SK-N-SH (cell line): ENCODE results near the gene SPIN1. TPM values are rescaled to one million over a fixed set of nuclear protein-coding genes. Genes with fewer than 3 reads are reported as not detected.

Experiments used
- CTCF ChIA-PET: fragments of 300-600, 350-600 bp; formaldehyde crosslinking; extraction: SDS; loops from one replicate; lab custom pipeline; 2021; lab: Yijun Ruan, JAX
- POLR2A ChIA-PET: fragments of 350-600 bp; sonication (Branson Sonifier 250); formaldehyde crosslinking; extraction: SDS; loops from one replicate; lab custom pipeline; 2020; ENCODE audit warnings: antibody characterized with exemption, inconsistent platforms; lab: Yijun Ruan, JAX
- DNase-seq: peaks from one replicate; pipeline ENCODE4 v3.0.0; 2012
- H2AFZ ChIP-seq: fragments of 200-600 bp; sonication (generic); 2 replicates; pipeline ENCODE4 v1.8.1; 2016; ENCODE audit warnings: antibody characterized with exemption, mild to moderate bottlenecking, low read depth
- H3F3A ChIP-seq: fragments of 200-600 bp; sonication (generic); replicated peaks from 2 replicates; pipeline ENCODE3; 2016; ENCODE audit warnings: antibody characterized with exemption, mild to moderate bottlenecking; ENCODE audit not compliant: insufficient read depth
- H3K27ac ChIP-seq, 2 experiments: fragments of 200-500 bp in 1 of 2; fragments of 200-600 bp in 1 of 2; sonication (Bioruptor generic) in 1 of 2; sonication (generic), shearing (Covaris generic) in 1 of 2; 2 replicates each; pipeline versions ENCODE4 v1.5.1 to v1.6.1; 2014 to 2016; ENCODE audit warnings: low read depth in 2 of 2, inconsistent platforms in 1 of 2, low read length in 1 of 2, mild to moderate bottlenecking in 1 of 2, mixed read lengths in 1 of 2
- H3K27me3 ChIP-seq: fragments of 200-600 bp; sonication (generic), shearing (Covaris generic); 2 replicates; pipeline ENCODE4 v1.6.1; 2016; ENCODE audit warnings: mixed run types; ENCODE audit not compliant: insufficient read depth
- H3K36me3 ChIP-seq, 2 experiments: fragments of 200-500 bp in 1 of 2; fragments of 200-600 bp in 1 of 2; sonication (Bioruptor generic) in 1 of 2; sonication (generic) in 1 of 2; replicated peaks in 1 of 2; 2 replicates each; pipeline versions ENCODE3 to v1.5.1; 2014 to 2016; ENCODE audit warnings: low read length in 1 of 2, mild to moderate bottlenecking in 1 of 2; ENCODE audit not compliant: insufficient read depth in 2 of 2, control insufficient read depth in 1 of 2
- H3K4me1 ChIP-seq, 2 experiments: fragments of 200-500 bp in 1 of 2; fragments of 200-600 bp in 1 of 2; sonication (Bioruptor generic) in 1 of 2; sonication (generic), shearing (Covaris generic) in 1 of 2; 2 replicates each; pipeline versions ENCODE4 v1.5.1 to v1.6.1; 2014 to 2016; ENCODE audit warnings: low read depth in 1 of 2, low read length in 1 of 2, mixed run types in 1 of 2; ENCODE audit not compliant: insufficient read depth in 2 of 2, control insufficient read depth in 1 of 2
- H3K4me2 ChIP-seq: fragments of 200-600 bp; sonication (generic), shearing (Covaris generic); 2 replicates; pipeline ENCODE4 v1.6.1; 2017; ENCODE audit warnings: mixed run types
- H3K4me3 ChIP-seq, 2 experiments: fragments of 200-500 bp in 1 of 2; fragments of 200-600 bp in 1 of 2; sonication (Bioruptor generic) in 1 of 2; sonication (generic), shearing (Covaris generic) in 1 of 2; 2 replicates each; pipeline versions ENCODE4 v1.5.1 to v1.8.1; 2014 to 2016; ENCODE audit warnings: low read depth in 2 of 2, inconsistent platforms in 1 of 2, low read length in 1 of 2, mild to moderate bottlenecking in 1 of 2, mixed read lengths in 1 of 2, moderate library complexity in 1 of 2
- H3K79me2 ChIP-seq: fragments of 200-600 bp; sonication (generic); 2 replicates; pipeline ENCODE4 v1.8.1; 2017; ENCODE audit warnings: mild to moderate bottlenecking; ENCODE audit not compliant: insufficient read depth
- H3K9ac ChIP-seq: fragments of 200-600 bp; sonication (generic); 2 replicates; pipeline ENCODE4 v1.6.1; 2017; ENCODE audit warnings: mixed run types
- H3K9me2 ChIP-seq: fragments of 200-600 bp; sonication (generic); 2 replicates; pipeline ENCODE4 v1.6.1; 2017; ENCODE audit warnings: mixed run types
- H3K9me3 ChIP-seq: fragments of 200-600 bp; sonication (generic); 2 replicates; pipeline ENCODE4 v1.6.1; 2017; ENCODE audit warnings: mixed run types, mild to moderate bottlenecking, moderate library complexity
- H4K20me1 ChIP-seq: fragments of 200-600 bp; sonication (generic); 2 replicates; pipeline ENCODE4 v1.6.1; 2017; ENCODE audit warnings: mild to moderate bottlenecking, mixed run types; ENCODE audit not compliant: insufficient read depth
- EZH2phosphoT487 ChIP-seq: fragments of 200-600 bp; sonication (generic); IDR thresholded peaks from 2 replicates; pipeline ENCODE4 v1.6.1; 2017; ENCODE audit warnings: low read depth, mixed run types, mild to moderate bottlenecking, antibody characterized with exemption, moderate library complexity, borderline replicate concordance
- FOXJ3 ChIP-seq: sonication (generic); formaldehyde crosslinking; IDR thresholded peaks from 2 replicates; pipeline ENCODE4 v1.5.1; 2020; ENCODE audit warnings: mild to moderate bottlenecking, missing genetic modification reagents
- GABPA ChIP-seq: IDR thresholded peaks from 2 replicates; pipeline ENCODE4 v1.4.0; 2012; ENCODE audit warnings: low read depth, mild to moderate bottlenecking
- GATA2 ChIP-seq: sonication (generic); formaldehyde crosslinking; IDR thresholded peaks from 2 replicates; pipeline ENCODE4 v1.5.0; 2020; ENCODE audit warnings: mild to moderate bottlenecking, missing genetic modification reagents
- MXI1 ChIP-seq: IDR thresholded peaks from 2 replicates; pipeline ENCODE4 v1.6.1; 2012; ENCODE audit warnings: mild to moderate bottlenecking, low read depth, low read length, improper control_type of control experiment
- PBX3 ChIP-seq: IDR thresholded peaks from 2 replicates; pipeline ENCODE4; 2012
- RAD21 ChIP-seq: IDR thresholded peaks from 2 replicates; pipeline ENCODE4 v1.6.1; 2012; ENCODE audit warnings: mild to moderate bottlenecking, low read length
- RCOR1 ChIP-seq: fragments of 150-350 bp; IDR thresholded peaks from 2 replicates; pipeline ENCODE4 v1.6.1; 2017; ENCODE audit warnings: antibody characterized with exemption, low read length
- RXRA ChIP-seq: IDR thresholded peaks from 2 replicates; pipeline ENCODE4 v1.4.0; 2012; ENCODE audit warnings: low read depth, mild to moderate bottlenecking, borderline replicate concordance
- SIN3A ChIP-seq: IDR thresholded peaks from 2 replicates; pipeline ENCODE4 v1.6.1; 2012; ENCODE audit warnings: low read depth, mild to moderate bottlenecking, low read length, moderate library complexity, borderline replicate concordance
- USF2 ChIP-seq: fragments of 150-350 bp; IDR thresholded peaks from 2 replicates; pipeline ENCODE4 v1.6.1; 2017; ENCODE audit warnings: antibody characterized with exemption, low read length, low read depth, borderline replicate concordance
- YY1 ChIP-seq: IDR thresholded peaks from 2 replicates; pipeline ENCODE4 v1.4.0; 2012; ENCODE audit warnings: low read depth, mild to moderate bottlenecking
- whole genome bisulfite sequencing: methylation state at CpG from one replicate; pipeline ENCODE4 v1.1.6; 2017; ENCODE audit warnings: low lambda C conversion rate; 5-methylcytosine and 5-hydroxymethylcytosine counted together
- polyA plus RNA-seq, 3 experiments: library from polyadenylated mRNA; depleted of rRNA; stranded (reverse); fragments of >200 nt; gene quantifications; 2 replicates each; pipeline ENCODE4 v1.2.3, GENCODE V29; 2012
- TF ChIP-seq, protein P1 (sequence below): IDR thresholded peaks from 2 replicates; pipeline ENCODE4 v1.4.0; 2012; ENCODE audit warnings: low read depth
- TF ChIP-seq, protein P2 (sequence below): IDR thresholded peaks from 2 replicates; pipeline ENCODE4 v1.6.1; 2012; ENCODE audit warnings: mild to moderate bottlenecking, low read depth, low read length, moderate library complexity

Gene SPIN1
- polyA plus RNA-seq, 1 of the 3 experiments (the other 2 are of a cell fraction): 35.8 TPM

GRCh38 chr9:88511906-88512305 lies 123.7 kb downstream of the SPIN1 start (continued):
- TF ChIP-seq RXRA (no peak), GABPA (no peak), YY1 (no peak)

DNA sequence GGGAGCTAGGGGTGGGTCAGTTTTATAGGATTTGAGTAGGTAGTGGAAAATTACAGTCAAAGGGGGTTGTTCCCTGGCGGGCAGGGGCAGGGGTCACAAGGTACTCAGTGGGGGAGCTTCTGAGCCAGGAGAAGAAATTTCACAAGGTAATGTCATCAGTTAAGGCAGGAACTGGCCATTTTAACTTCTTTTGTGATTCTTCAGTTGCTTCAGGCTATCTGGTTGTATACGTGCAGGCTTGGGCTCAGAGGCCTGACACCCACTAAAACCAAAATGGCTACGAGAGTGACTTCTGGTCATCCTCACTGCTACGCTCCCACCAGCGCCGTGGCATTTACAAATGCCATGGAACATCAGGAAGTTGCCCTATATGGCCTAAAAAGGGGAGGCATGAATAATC lies 126.0 kb downstream of the SPIN1 start:
- H3K4me1 ChIP-seq: no peaks in the 10 kb centered on the region
- ChIA-PET POLR2A (no interaction called here), CTCF (no interaction called here)
- no peak overlapping the region for H3K4me2 ChIP-seq
- no peak for DNase-seq
- H4K20me1 ChIP-seq: no peaks in the 10 kb centered on the region
- H3K4me3 ChIP-seq: no peak overlapping the region
- H2AFZ ChIP-seq: no peak overlapping the region
- H3F3A ChIP-seq: peaks cover 4% of the 10 kb centered on the region
- TF ChIP-seq, protein P1, sequence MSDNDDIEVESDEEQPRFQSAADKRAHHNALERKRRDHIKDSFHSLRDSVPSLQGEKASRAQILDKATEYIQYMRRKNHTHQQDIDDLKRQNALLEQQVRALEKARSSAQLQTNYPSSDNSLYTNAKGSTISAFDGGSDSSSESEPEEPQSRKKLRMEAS: no peak
- no peak for TF ChIP-seq SIN3A
- no peak for TF ChIP-seq RCOR1
- TF ChIP-seq FOXJ3 (CRISPR knock-in tag): no peak
- TF ChIP-seq GATA2 (CRISPR knock-in tag): no peak
- no peak for TF ChIP-seq RAD21
- no peak for TF ChIP-seq USF2
- no peak for TF ChIP-seq EZH2phosphoT487
- no peak for TF ChIP-seq PBX3
- TF ChIP-seq MXI1: no peak
- TF ChIP-seq, protein P2, sequence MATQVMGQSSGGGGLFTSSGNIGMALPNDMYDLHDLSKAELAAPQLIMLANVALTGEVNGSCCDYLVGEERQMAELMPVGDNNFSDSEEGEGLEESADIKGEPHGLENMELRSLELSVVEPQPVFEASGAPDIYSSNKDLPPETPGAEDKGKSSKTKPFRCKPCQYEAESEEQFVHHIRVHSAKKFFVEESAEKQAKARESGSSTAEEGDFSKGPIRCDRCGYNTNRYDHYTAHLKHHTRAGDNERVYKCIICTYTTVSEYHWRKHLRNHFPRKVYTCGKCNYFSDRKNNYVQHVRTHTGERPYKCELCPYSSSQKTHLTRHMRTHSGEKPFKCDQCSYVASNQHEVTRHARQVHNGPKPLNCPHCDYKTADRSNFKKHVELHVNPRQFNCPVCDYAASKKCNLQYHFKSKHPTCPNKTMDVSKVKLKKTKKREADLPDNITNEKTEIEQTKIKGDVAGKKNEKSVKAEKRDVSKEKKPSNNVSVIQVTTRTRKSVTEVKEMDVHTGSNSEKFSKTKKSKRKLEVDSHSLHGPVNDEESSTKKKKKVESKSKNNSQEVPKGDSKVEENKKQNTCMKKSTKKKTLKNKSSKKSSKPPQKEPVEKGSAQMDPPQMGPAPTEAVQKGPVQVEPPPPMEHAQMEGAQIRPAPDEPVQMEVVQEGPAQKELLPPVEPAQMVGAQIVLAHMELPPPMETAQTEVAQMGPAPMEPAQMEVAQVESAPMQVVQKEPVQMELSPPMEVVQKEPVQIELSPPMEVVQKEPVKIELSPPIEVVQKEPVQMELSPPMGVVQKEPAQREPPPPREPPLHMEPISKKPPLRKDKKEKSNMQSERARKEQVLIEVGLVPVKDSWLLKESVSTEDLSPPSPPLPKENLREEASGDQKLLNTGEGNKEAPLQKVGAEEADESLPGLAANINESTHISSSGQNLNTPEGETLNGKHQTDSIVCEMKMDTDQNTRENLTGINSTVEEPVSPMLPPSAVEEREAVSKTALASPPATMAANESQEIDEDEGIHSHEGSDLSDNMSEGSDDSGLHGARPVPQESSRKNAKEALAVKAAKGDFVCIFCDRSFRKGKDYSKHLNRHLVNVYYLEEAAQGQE: no peak
- no peak overlapping the region for H3K27ac ChIP-seq
- H3K79me2 ChIP-seq: no peaks in the 10 kb centered on the region
- WGBS: 93% methylated on average over 6 of the region's 6 CpGs
- no peaks in the 10 kb centered on the region for H3K9me3 ChIP-seq
- no peak overlapping the region for H3K9ac ChIP-seq
- H3K36me3 ChIP-seq: no peaks in the 10 kb centered on the region
- H3K9me2 ChIP-seq: no peaks in the 10 kb centered on the region
- H3K27me3 ChIP-seq: no peaks in the 10 kb centered on the region
